RWPE1 (cell line): ENCODE data around the gene MAN2A1.
A peak's percentile ranks its signal among the peaks of the same experiment; 100 is the strongest.

Experiments used
- CTCF ChIA-PET: fragments of 350-600 bp; sonication (Branson Sonifier 250); formaldehyde crosslinking; extraction: SDS; loops from one replicate; lab custom pipeline; 2021; lab: Yijun Ruan, JAX
- POLR2A ChIA-PET: fragments of 400-600 bp; formaldehyde crosslinking; extraction: SDS; loops from one replicate; lab custom pipeline; 2020; ENCODE audit warnings: antibody characterized with exemption; ENCODE audit not compliant: low non-redundant PET; lab: Yijun Ruan, JAX
- DNase-seq: peaks from one replicate; pipeline ENCODE4 v3.0.0; 2012; ENCODE audit warnings: low spot score
- H3K27ac ChIP-seq: fragments of 450-650 bp; 2 replicates; pipeline ENCODE4 v1.5.1; 2017
- TF ChIP-seq, protein P1 (sequence below): fragments of 450-650 bp; conservative IDR thresholded peaks from 2 replicates; pipeline ENCODE4 v1.5.1; 2017; ENCODE audit warnings: low read depth, mild to moderate bottlenecking

The MAN2A1 gene

GRCh38 chr5:109859537-109859936 lies 169.8 kb downstream of the MAN2A1 start:
- DNase-seq: no peak
- CTCF ChIA-PET: no interaction called here
- TF ChIP-seq, protein P1, sequence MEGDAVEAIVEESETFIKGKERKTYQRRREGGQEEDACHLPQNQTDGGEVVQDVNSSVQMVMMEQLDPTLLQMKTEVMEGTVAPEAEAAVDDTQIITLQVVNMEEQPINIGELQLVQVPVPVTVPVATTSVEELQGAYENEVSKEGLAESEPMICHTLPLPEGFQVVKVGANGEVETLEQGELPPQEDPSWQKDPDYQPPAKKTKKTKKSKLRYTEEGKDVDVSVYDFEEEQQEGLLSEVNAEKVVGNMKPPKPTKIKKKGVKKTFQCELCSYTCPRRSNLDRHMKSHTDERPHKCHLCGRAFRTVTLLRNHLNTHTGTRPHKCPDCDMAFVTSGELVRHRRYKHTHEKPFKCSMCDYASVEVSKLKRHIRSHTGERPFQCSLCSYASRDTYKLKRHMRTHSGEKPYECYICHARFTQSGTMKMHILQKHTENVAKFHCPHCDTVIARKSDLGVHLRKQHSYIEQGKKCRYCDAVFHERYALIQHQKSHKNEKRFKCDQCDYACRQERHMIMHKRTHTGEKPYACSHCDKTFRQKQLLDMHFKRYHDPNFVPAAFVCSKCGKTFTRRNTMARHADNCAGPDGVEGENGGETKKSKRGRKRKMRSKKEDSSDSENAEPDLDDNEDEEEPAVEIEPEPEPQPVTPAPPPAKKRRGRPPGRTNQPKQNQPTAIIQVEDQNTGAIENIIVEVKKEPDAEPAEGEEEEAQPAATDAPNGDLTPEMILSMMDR: no peak
- no peak overlapping the region for H3K27ac ChIP-seq
- POLR2A ChIA-PET: no interaction called here

DNA sequence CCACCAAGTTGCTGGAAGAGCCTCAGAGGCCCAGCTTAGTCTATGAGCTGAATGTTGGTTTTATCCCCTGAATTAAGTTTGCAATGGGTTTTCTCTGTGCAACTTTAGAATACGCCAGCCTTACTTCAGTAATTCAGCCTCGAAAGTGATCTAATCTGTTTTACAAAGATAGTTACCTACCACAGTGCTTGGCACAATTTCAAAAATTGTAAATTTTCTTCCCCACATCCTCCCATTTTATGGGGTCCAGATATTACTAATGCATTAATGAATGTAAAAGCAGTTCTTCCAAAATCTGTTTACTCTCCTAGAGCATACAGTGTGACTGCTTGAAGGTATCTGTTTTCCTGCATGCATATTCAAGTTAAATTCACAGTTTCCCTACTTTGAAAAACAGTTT lies 172.6 kb downstream of the MAN2A1 start:
- DNase-seq: no peak
- ChIA-PET POLR2A (no interaction called here), CTCF (no interaction called here)
- TF ChIP-seq, protein P1: no peak
- no peak overlapping the region for H3K27ac ChIP-seq

DNA sequence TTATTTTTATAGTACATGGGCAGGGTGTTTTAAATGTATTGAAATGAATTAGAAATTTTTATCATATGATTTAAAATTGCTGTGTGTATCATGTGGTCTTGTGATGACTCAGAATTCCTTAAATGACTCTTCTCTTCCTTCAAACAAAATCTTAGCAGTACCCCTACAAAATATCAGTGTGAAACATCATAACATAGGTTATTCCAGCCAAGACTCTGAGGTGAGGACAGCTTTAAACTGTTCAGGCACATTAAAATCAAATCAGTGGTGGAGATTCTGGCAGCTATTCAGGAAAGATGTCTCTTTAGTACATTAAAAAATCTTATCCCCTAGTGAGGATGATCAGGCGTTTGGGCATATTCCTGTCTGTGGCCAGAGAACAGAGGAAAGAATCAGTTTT lies 174.0 kb downstream of the MAN2A1 start:
- POLR2A ChIA-PET: no interaction called here
- CTCF ChIA-PET: interaction anchor here (0.9 kb wide), 1 partner anchor 25 kb away, joined by 3 read pairs; no protein-coding TSS in a partner anchor
- no peak for DNase-seq
- TF ChIP-seq, protein P1: no peak
- no peak overlapping the region for H3K27ac ChIP-seq

- H3K27ac ChIP-seq: no peak overlapping the region
- ChIA-PET POLR2A (interaction anchor here (0.7 kb wide), 1 partner anchor 22 kb away, joined by 3 read pairs; no protein-coding TSS in a partner anchor), CTCF (interaction anchor here (0.6 kb wide), 1 partner anchor 515 kb away, joined by 4 read pairs; no protein-coding TSS in a partner anchor)
- TF ChIP-seq, protein P1: no peak
- DNase-seq: peak; percentile 15
Measured at GRCh38 chr5:109865637-109866036, 175.9 kb downstream of the MAN2A1 start.

DNA sequence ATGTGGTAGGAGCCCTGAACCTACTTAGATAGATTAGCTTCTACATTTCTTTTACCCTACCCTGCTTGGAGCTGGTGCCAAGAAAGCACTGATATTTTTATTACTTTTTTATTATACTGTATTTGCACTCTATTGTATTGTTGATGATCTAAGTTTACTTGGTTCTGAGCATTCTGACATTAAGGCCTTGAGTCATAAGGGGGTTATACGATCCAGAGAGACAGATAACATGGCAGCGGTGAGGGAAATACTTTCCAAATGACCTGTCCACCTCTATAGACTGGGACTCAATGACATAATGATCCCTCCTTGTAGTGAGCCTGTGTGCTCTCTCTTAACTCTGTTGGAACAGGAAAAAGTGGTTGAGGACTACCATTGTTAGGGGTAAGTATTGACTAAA lies 176.3 kb downstream of the MAN2A1 start:
- DNase-seq: peak; percentile 18

GRCh38 chr5:109868737-109869136 lies 179.0 kb downstream of the MAN2A1 start:
- ChIA-PET POLR2A (no interaction called here), CTCF (interaction anchor here (0.7 kb wide), 1 partner anchor 18 kb away, joined by 5 read pairs; no protein-coding TSS in a partner anchor)
- DNase-seq: no peak
- H3K27ac ChIP-seq: no peak overlapping the region
- TF ChIP-seq, protein P1: no peak

More for the DNA sequence above, 176.3 kb downstream of the MAN2A1 start:
- POLR2A ChIA-PET: interaction anchor here (0.7 kb wide), 1 partner anchor 22 kb away, joined by 3 read pairs; no protein-coding TSS in a partner anchor
- CTCF ChIA-PET: no interaction called here
- TF ChIP-seq, protein P1: no peak
- H3K27ac ChIP-seq: no peak overlapping the region
